Fibroblast of skin of left quadriceps (primary cell): ENCODE data around the gene HOATZ.

ENCODE experiments used
- DNase-seq, 2 experiments: peaks; one replicate each; pipeline ENCODE4 v3.0.0-alpha.2; 2013; ENCODE audit warnings: low read depth in 2 of 2

The HOATZ gene

GRCh38 chr11:111577821-111578220 lies 63.2 kb downstream of the HOATZ start:
- no peak for DNase-seq

- DNase-seq, result no peak
These were observed 66.8 kb downstream of the HOATZ start for GRCh38 chr11:111581341-111581740.

- no peak for DNase-seq
These were observed 67.6 kb downstream of the HOATZ start for GRCh38 chr11:111582163-111582562.

- no peak for DNase-seq
These were observed 68.3 kb downstream of the HOATZ start for GRCh38 chr11:111582881-111583280.

GRCh38 chr11:111585371-111585770 lies 70.8 kb downstream of the HOATZ start:
- DNase-seq, result peak; percentile 73 to 74

GRCh38 chr11:111586388-111586831 lies 71.8 kb downstream of the HOATZ start:
- DNase-seq, result no peak
